CD4-positive, alpha-beta T cell treated with Interleukin-2 at 100 ng/mL for 4 hours (primary cell): ENCODE data around the gene SLC37A3.

Experiments used
- DNase-seq: peaks from one replicate; pipeline ENCODE4 v3.0.0-alpha.2; 2020; ENCODE audit warnings: low spot score

SLC37A3 gene

GRCh38 chr7:140400381-140400780, 2.1 kb upstream of the SLC37A3 start:
- DNase-seq: no peak

DNA sequence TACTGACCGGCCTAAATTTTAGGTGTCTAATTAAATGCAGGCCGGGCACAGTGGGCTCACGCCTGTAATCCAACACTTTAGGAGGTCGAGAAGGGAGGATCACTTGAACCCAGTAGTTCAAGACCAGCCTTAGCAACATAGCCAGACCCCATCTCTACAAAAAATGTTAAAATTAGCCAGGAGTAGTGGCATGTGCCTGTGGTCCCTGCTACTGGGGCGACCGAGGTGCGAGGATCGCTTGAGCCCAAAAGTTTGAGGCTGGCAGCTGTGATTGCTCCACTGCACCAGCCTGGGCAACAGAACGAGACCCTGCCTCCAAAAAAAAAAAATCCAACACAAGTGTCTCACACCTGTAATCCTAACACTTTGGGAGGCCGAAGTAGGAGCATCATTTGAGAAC, 491 bp upstream of the SLC37A3 start:
- DNase-seq: no peak

- no peak for DNase-seq
These were observed 4.5 kb downstream of the SLC37A3 start for GRCh38 chr7:140393756-140394306.

DNA sequence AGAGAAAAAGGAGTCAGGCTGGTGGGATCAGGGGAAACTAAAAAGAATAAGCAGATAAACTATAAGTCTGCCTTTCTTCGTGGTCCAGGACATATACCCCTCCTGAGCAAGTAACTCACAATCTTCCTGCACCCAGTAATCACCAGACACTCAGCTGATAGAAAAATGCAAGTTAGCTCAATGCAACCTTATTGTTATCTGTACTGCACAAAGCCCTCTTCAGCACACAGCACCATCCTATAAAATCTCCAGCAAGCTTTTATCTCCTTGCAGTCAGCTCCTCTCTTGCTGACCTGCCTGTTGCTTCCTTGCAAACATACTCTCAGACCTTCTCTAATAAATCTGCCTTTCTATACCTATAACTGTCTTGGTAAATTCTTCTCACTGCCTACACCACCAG, 6.7 kb downstream of the SLC37A3 start:
- no peak for DNase-seq

GRCh38 chr7:140390466-140391190, 7.7 kb downstream of the SLC37A3 start:
- peak; percentile 8 for DNase-seq

DNA sequence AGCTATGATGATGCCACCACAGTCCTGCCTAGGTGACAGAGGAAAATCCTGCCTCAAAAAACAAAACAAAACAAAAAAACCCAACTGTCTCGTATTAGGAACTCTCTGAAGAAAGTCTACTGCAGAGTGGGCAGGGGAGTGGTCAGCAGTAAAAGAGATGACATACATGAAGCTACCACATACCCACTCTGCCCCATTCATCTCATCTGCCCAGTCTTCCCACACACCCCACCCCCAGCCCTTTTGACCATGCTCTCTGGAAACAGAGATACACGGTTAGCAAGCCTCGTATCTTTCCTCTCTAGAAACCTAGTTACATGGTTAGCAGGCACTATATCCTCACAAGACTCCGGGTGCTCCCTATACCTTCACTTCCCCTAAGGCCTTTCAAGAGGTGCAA, 8.3 kb downstream of the SLC37A3 start:
- DNase-seq: no peak

DNA sequence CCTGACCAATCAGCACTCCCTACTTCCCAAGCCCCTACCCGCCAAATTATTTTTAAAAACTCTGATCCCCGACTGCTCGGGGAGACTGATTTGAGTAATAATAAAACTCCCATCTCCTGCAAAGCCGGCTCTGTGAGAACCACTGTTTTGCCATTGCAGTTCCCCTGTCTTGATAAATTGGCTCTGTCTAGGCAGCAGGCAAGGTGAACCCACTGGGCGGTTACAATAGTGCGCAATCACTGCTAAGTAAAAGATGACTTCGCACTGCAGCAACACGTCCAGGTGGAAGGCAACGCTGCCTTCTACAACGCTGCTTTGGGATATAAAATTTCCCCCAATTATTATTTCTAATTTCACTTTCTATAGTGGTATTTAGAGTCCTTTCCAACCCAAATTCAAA, 8.9 kb downstream of the SLC37A3 start:
- no peak for DNase-seq

GRCh38 chr7:140384894-140385545, 13.3 kb downstream of the SLC37A3 start:
- no peak for DNase-seq

- no peak for DNase-seq
These were observed 14.2 kb downstream of the SLC37A3 start for GRCh38 chr7:140383954-140384713.

DNA sequence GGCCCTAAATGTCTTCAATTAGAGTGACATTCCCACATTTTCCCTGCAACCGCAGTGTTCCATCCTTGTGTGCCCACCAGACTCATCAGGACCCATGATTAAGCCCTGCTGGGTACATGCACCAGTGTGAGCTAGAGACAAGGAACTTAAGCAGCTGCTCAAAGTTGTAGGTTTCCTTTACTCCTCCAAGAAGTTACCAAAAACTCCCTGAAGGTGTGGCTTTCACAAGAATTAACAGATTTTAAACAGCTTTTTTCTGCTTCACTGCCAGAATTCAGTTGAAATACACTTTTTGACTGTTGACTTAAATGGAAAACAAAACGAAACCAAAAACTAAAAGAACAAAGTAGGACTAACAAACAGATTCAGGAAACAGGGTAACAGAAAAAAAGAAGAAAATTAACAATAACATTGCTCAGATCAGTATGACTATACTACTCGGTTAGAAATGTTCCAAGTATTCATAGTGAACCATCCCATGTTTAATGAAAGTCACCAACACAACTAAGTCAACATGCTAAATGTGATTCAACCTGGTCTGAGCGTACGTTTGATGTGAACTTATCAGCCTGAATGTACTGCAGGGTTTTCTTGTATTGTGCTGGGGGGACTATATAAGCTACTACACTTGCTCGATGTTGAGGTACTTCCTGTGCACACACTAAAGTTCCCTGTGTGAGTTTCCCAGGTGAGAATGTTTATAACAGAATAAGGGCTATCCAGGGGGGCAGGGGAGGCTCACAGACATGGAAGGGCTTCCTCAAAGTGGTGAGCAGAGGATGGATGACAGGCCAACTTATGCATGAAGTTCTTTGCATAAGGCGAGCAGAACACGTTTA, 22.2 kb downstream of the SLC37A3 start:
- DNase-seq: peak; percentile 79

DNA sequence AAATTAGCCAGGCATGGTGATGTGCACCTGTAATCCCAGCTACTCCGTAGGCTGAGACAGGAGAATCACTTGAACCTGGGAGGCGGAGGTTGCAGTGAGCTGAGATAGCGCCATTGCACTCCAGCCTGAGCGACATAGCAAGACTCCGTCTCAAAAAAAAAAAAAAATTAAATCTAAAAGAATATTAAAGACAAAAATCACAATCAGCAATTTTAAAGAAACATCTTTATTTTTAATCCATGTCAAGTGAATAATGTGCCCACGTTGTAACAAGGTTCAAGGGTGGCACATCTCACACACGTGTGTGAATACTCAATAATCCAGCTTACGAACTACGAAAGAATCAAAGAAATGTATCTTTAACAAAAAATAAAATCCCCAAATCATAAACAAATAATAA, 23.0 kb downstream of the SLC37A3 start:
- no peak for DNase-seq

- DNase-seq: no peak
These were observed 29.0 kb downstream of the SLC37A3 start for GRCh38 chr7:140369294-140369693.

DNA sequence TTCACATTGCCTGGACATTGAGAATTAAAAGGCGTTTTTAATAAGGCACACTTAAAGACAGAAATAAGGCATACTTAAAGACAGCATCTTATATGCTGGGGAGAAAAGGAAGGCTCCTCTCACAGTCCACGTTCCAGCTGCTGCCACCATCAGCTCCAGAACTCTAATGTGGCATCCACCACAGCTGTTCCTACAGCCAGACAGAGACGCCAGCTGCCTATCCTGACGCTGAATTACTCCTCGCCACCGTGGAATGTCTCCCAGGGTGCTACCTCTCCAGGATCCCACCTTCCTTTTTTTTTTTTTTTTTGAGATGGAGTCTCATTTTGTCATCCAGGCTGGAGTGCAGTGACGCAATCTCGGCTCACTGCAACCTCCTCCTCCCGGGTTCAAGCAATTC, 30.8 kb downstream of the SLC37A3 start:
- DNase-seq: no peak

- DNase-seq: no peak
These were observed 33.5 kb downstream of the SLC37A3 start for GRCh38 chr7:140364819-140365218.

- DNase-seq: peak; percentile 3
These were observed 37.6 kb downstream of the SLC37A3 start for GRCh38 chr7:140360697-140361229.

- DNase-seq: peak; percentile 46
These were observed 39.8 kb downstream of the SLC37A3 start for GRCh38 chr7:140358412-140359051.

DNA sequence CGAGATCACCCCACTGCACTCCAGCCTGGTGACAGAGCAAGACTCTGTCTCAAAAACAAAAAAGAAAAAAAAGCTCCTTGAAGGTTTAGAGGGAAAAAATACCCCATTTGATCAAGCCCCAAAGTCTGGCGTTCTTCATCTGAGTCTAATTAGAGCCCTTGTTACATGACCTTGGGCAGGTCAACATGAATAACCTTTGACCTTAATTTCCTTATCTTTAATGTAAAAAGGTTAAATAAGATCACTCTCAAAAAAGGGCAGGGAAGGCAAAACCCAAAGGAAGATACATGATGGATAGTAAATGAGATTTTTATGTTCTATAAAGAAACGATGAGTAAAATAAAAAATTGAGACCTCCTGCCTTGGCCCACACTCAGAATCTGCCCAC, 40.3 kb downstream of the SLC37A3 start:
- no peak for DNase-seq

DNA sequence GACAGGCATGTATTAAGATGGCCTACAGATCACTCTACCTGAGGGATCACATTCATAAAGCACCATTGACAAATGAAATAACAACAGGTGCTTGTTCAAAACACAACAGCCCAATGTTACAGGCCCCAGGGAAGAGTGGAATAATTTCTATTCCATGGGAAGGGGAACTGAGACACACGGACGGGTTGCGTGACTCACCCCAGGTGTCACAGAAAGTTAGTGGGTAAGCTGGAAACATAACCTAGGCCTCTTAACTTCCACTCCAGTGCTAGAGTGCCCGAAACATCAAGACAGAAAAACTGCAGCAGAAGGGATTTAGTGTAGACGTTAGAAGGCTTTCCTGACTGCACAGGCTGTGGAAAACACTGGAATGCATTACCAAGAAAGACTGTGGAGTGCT, 48.3 kb downstream of the SLC37A3 start:
- DNase-seq: no peak

DNA sequence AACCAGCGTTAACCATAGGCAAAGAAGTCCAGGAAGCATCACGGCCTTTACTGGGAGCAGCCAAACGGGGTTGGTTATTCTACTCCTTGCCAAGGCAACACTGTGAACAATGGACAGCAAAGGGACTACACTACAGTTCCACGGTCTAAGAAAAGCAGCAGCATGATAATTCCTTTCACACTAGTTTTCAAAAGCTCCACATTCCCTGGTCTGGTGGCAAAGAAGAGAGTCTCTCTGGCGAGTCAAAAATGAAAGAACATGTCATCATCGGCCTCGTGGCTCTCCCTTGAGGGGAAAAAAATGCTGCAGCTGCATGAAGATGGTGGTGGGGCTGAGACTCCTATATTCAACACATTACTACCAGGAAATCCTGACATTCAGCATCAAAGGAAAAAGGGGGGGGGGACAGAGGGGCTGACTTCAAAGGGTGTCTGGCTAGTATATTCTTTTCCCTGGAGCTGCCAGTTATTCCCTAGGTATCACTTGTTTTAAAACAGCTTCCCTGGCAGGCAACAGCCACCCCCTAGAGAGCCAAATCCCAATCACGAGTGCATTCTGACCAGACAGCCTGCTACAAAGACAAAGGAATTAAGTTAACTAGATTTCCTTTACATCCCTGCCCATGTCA, 49.1 kb downstream of the SLC37A3 start:
- no peak for DNase-seq

- no peak for DNase-seq
These were observed 50.0 kb downstream of the SLC37A3 start for GRCh38 chr7:140348161-140348849.
